ENCODE data around the gene OPCML. TPM values are rescaled to one million over a fixed set of nuclear protein-coding genes. Genes with fewer than 3 reads are reported as not detected.

Gene OPCML
- total RNA-seq, 1 donor from 2014 or later = 4.1 TPM

DNA sequence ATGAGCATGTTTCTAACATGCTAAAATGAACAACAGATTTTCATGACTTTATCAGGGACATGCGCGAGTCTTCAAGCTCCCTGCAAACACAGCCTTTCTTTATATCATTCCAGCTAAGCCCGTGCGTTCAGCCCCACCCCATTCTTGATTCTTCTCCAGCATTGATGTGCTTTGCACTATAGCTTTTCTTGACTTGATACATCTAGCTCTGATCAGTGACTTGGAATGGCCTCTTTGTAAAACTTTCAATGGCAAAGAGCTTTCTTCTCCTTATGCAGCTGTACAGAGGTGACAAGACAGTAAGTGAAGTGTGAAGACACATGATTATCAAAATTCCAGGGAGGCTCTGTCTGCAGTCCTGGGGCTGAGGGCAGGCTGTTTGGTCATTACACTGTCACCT is 561.0 kb downstream of the OPCML start:
- Mint-ChIP-seq H3K36me3 (ENCODE audit: low read depth, unreplicated experiment) (no peaks in the 10 kb centered on the region), H3K27me3 (ENCODE audit: unreplicated experiment) (peaks cover 1% of the 10 kb centered on the region), H3K4me1 (ENCODE audit: unreplicated experiment) (peaks cover 20% of the 10 kb centered on the region), H3K27ac (ENCODE audit: unreplicated experiment) (no peak overlapping the region), H3K9me3 (ENCODE audit: unreplicated experiment) (no peaks in the 10 kb centered on the region), H3K4me3 (ENCODE audit: unreplicated experiment) (no peak overlapping the region)
- DNase-seq (ENCODE audit: low spot score) = no peak
- TF ChIP-seq, protein P1, sequence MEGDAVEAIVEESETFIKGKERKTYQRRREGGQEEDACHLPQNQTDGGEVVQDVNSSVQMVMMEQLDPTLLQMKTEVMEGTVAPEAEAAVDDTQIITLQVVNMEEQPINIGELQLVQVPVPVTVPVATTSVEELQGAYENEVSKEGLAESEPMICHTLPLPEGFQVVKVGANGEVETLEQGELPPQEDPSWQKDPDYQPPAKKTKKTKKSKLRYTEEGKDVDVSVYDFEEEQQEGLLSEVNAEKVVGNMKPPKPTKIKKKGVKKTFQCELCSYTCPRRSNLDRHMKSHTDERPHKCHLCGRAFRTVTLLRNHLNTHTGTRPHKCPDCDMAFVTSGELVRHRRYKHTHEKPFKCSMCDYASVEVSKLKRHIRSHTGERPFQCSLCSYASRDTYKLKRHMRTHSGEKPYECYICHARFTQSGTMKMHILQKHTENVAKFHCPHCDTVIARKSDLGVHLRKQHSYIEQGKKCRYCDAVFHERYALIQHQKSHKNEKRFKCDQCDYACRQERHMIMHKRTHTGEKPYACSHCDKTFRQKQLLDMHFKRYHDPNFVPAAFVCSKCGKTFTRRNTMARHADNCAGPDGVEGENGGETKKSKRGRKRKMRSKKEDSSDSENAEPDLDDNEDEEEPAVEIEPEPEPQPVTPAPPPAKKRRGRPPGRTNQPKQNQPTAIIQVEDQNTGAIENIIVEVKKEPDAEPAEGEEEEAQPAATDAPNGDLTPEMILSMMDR (IDR thresholded peaks at IDR 0.05; ENCODE audit: unreplicated experiment) = no peak

DNA sequence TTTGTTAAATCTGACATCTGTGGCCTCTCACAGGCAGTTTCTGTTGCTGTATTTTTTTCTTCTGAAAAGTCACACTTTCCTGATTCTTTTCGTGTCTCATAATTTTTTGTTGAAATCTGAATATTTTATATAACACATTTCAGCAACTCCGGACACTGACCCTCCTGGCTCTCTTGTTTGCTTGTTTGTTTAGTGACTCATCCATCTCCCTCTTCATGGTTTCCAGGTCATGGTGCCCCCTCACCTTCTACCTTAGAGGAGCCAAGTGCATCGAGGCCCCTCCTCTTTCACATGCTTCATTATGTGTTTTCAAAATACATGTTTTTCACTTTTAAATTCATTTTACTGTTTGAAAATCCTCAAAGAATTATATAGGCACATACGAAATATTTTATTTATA is 562.4 kb downstream of the OPCML start:
- no peaks in the 10 kb centered on the region for H3K9me3 Mint-ChIP-seq (ENCODE audit: unreplicated experiment)
- no peak for DNase-seq (ENCODE audit: low spot score)
- H3K27me3 Mint-ChIP-seq (ENCODE audit: unreplicated experiment) = peaks cover 1% of the 10 kb centered on the region
- H3K27ac Mint-ChIP-seq (ENCODE audit: unreplicated experiment) = no peak overlapping the region
- TF ChIP-seq, protein P1 (IDR thresholded peaks at IDR 0.05; ENCODE audit: unreplicated experiment) = no peak
- peaks cover 17% of the 10 kb centered on the region for H3K4me1 Mint-ChIP-seq (ENCODE audit: unreplicated experiment)
- no peaks in the 10 kb centered on the region for H3K36me3 Mint-ChIP-seq (ENCODE audit: low read depth, unreplicated experiment)
- no peak overlapping the region for H3K4me3 Mint-ChIP-seq (ENCODE audit: unreplicated experiment)

- DNase-seq (ENCODE audit: low spot score) = no peak
- H3K9me3 Mint-ChIP-seq (ENCODE audit: unreplicated experiment) = no peaks in the 10 kb centered on the region
Measured at GRCh38 chr11:132962041-132962440, 570.3 kb downstream of the OPCML start.

DNA sequence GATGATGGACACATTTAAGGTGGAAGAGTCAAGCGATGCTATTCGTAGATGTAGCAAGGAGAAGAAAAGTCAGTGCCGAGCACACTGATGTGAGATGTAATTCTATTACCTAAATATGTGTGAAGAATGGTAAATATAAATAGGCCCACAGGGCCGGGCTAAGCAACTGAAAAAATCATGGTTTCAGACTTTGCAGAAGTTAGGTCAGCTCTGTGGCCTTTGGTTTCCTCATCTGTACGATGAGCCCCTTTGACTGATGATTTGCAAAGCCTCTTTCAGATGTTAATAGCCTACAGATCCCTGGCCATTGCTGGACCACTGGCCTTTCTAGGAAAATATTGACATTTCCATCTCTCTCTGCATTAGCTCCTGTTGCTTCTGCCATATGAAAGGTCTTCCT is 570.8 kb downstream of the OPCML start:
- Mint-ChIP-seq H3K4me1 (ENCODE audit: unreplicated experiment) (peaks cover 29% of the 10 kb centered on the region), H3K9me3 (ENCODE audit: unreplicated experiment) (no peaks in the 10 kb centered on the region), H3K27ac (ENCODE audit: unreplicated experiment) (no peak overlapping the region), H3K36me3 (ENCODE audit: low read depth, unreplicated experiment) (no peaks in the 10 kb centered on the region), H3K27me3 (ENCODE audit: unreplicated experiment) (no peaks in the 10 kb centered on the region), H3K4me3 (ENCODE audit: unreplicated experiment) (no peak overlapping the region)
- TF ChIP-seq, protein P1 (IDR thresholded peaks at IDR 0.05; ENCODE audit: unreplicated experiment) = no peak
- no peak for DNase-seq (ENCODE audit: low spot score)

More at GRCh38 chr11:132962041-132962440, 570.3 kb downstream of the OPCML start:
- TF ChIP-seq, protein P1 (IDR thresholded peaks at IDR 0.05; ENCODE audit: unreplicated experiment) = no peak
- Mint-ChIP-seq H3K36me3 (ENCODE audit: low read depth, unreplicated experiment) (no peaks in the 10 kb centered on the region), H3K27me3 (ENCODE audit: unreplicated experiment) (no peaks in the 10 kb centered on the region), H3K4me1 (ENCODE audit: unreplicated experiment) (peaks cover 25% of the 10 kb centered on the region), H3K4me3 (ENCODE audit: unreplicated experiment) (no peak overlapping the region), H3K27ac (ENCODE audit: unreplicated experiment) (no peak overlapping the region)

- H3K27ac Mint-ChIP-seq (ENCODE audit: unreplicated experiment) = no peak overlapping the region
- H3K4me1 Mint-ChIP-seq (ENCODE audit: unreplicated experiment) = peaks cover 30% of the 10 kb centered on the region
- no peaks in the 10 kb centered on the region for H3K36me3 Mint-ChIP-seq (ENCODE audit: low read depth, unreplicated experiment)
- no peaks in the 10 kb centered on the region for H3K27me3 Mint-ChIP-seq (ENCODE audit: unreplicated experiment)
- no peak overlapping the region for H3K4me3 Mint-ChIP-seq (ENCODE audit: unreplicated experiment)
- TF ChIP-seq, protein P1 (IDR thresholded peaks at IDR 0.05; ENCODE audit: unreplicated experiment) = no peak
- no peak for DNase-seq (ENCODE audit: low spot score)
- no peaks in the 10 kb centered on the region for H3K9me3 Mint-ChIP-seq (ENCODE audit: unreplicated experiment)
Measured at GRCh38 chr11:132960273-132961078, 571.8 kb downstream of the OPCML start.
